T follicular helper cell (primary cell): ENCODE data around the gene MSX1.
"Not testable (repeated sequence)": the region's sequence is repeated elsewhere in the genome, so short reads cannot be mapped to it uniquely, and the experiment has no call there.

Experiments used
- DNase-seq: peaks from one replicate; pipeline ENCODE4 v3.0.0-alpha.2; 2020; ENCODE audit warnings: low read depth
- total RNA-seq, 2 experiments: gene quantifications; one replicate each; lab custom pipeline; 2026; lab: John Stamatoyannopoulos, UW

MSX1 gene
- total RNA-seq = 0 to 0.04 reads per million in 2 experiments

- DNase-seq = peak; percentile 8
These were observed at the start of gene MSX1 for GRCh38 chr4:4859325-4859798. MSX1 (plus strand) TSS chr4:4859665; CDS start chr4:4859900, 235 bp downstream.

- DNase-seq = no peak
These were observed 49.2 kb upstream of the MSX1 start for GRCh38 chr4:4810092-4810774.

GRCh38 chr4:4810778-4811177, 48.7 kb upstream of the MSX1 start:
- no peak for DNase-seq

DNA sequence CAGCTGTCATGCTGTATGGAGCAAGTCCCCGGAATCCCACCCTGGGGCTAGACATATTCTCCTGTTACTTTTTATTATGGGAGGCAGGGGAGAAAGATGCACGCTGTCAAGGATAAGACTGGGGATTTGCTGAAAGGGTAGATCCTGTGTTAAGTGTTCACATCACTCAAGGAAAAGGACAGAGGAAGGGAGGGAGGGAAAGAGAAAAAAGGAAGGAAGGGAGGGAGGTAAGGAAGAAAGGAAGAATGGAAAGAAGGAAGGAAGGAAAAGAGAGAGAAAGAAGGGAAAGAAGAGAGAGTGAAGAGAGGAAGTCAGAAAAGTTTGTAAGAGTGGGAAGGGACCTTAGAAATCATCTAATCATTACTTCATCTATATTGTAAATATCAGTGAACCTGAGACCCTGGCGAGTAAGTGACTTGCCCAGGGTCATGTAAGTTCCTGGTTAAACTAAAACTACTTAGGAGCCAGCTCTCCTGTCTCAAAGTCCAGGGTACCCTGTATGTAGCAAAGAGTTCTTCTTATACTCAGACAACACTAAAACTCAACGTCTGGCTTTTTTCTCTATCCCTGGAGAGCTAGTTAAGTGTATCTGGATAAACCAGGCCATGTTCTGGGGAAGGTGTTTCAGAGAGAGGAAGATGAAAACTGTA, 47.2 kb upstream of the MSX1 start:
- no peak for DNase-seq

- DNase-seq = no peak
These were observed 40.9 kb upstream of the MSX1 start for GRCh38 chr4:4818415-4819212.

GRCh38 chr4:4819213-4819606, 40.3 kb upstream of the MSX1 start:
- no peak for DNase-seq

DNA sequence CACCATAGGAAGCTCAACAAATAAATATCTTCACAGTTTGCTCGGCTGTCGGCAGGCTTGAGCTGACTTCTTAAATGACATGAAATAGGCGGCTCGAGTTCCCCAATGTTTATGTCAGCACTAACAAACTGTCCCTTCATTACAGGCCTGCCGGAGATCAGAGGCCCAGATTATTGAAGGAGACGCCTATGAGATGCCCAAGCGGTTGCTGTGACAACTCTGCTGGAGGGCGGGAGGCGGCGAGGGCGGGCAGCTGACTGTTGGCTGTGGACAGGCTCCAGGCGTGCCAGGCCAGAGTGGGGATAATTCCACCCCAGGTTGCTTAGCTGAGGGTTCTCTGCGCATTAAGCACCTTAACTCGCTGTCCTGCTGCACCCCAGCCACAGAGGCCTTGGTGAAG, 39.2 kb upstream of the MSX1 start:
- no peak for DNase-seq

DNA sequence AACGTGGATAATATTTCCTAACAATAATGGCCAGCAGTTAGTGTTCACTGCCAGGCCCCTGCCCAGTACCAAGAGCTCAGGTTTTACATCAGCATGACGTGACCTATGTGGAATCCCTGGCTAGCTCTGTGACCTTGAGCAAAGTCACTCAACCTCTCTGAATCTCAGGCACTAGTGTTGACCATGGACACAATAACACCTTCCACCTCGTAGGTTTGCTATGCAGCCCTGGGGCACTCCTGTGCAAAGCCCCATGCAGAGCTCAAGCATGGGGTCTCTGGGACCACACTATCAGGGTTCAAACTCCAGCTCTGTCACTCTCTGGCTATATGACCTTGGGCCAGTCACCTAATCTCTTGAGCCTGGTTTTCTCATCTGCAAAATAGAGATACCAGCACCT, 38.7 kb upstream of the MSX1 start:
- no peak for DNase-seq

DNA sequence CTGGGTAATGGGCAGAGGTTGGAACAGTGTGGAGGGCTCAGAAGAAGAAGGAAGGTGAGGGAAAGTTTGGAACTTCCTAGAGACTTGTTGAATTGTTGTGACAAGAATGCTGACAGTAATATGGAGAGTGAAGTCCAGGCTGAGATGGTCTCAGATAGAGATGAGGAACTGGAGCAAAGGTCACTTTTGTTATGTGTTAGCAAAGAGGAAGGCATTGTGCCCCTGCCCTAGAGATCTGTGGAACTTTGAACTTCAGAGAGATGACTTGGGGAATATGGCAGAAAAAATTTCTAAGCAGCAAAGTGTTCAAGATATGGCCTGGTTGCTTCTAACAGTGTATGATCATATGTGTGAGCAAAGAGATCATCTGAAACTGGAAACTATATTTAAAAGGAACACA, 37.9 kb upstream of the MSX1 start:
- no peak for DNase-seq

GRCh38 chr4:4822286-4822685, 37.2 kb upstream of the MSX1 start:
- DNase-seq = not testable (repeated sequence)

DNA sequence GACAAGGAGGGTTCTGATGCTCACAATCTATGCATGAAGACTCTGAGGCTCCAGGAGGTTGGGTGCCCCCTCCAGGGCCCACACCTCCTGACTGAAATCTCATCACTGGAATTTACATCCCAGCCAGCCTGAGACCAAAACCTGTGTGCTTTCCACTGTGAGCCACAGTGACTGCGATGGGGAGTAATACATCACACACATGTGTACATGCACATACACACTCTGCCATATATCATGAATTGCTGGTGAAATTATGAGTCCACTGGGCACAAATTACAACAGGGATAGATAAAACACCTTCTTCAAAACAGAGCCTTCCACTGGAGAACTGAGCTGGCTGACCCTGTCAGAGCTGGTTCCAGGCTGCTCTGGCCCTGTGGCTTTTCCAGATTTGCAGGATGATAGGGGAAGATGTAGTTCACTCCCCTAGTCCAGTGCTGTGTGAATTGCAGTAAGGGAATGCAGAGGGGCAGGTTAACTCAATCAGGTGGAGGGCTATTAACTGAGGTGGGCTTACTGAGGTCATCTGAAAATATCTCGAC, 35.8 kb upstream of the MSX1 start:
- DNase-seq = no peak

DNA sequence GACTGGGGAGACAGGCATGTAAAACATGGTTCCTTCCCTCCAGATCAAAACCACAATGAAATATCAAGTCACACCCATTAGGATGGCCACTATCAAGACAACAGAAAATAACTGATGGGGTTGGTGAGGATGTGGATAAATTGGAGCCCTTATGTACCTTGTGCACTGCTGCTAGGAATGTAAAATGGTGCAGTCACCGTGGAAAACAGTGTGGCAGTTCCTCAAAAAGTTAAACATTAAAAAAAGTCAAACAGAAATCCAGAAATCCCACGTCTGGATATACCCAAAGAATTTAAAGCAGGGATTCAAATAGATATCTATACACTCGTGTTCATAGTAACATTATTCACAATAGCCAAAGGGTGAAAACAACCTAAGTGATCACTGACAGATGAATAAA, 35.2 kb upstream of the MSX1 start:
- DNase-seq = no peak

DNA sequence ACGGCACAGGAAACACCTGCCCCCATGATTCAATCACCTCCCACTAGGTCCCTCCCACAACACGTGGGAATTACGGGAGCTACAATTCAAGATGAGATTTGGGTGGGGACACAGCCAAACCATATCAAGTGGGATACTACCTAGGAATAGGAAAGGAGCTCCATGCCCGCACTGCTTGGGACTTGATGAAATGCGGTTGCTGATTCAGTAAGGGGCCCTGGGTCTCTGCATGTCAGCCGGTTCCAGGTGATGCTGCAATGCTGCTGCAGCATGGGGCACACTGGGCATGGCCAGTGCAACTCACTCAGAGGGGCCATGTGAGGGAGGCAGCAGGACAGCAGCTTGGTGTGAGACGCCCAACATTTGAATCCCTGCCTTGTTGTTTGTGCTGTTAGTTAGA, 34.0 kb upstream of the MSX1 start:
- no peak for DNase-seq

GRCh38 chr4:4829837-4830236, 29.6 kb upstream of the MSX1 start:
- DNase-seq = no peak

DNA sequence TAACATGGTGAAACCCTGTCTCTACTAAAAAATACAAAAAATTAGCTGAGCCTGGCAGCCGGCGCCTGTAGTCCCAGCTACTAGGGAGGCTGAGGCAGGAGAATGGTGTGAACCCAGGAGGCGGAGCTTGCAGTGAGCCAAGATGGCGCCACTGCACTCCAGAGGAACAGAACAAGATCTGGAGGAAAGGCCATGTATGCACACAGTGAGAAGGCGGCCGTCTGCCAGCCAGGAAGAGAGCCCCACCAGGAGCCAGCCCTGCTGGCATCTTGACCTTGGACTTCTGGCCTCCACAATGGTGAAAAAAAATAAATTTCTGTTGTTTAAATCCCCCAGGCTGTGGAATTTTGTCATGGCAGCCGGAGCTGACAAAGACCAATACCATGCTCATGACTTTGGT, 28.2 kb upstream of the MSX1 start:
- no peak for DNase-seq

GRCh38 chr4:4831825-4832224, 27.6 kb upstream of the MSX1 start:
- DNase-seq = no peak

DNA sequence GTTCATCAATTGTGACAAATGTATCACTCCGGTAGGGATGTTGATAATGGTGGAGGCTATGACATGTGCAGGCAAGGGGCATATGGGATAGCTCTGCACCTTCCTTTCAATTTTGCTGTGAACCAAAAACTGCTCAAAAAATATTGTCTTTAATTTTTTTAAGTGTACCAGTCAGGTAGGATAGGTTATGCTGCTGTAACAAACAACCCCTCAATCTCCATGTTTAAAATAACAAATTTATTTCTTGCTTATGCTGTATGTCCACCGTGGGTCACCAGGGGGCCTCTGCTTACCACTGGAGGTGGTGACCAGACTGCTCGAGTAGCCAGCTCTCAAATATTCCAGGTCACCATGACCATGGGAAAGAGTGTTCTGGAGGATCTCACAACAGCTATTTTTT, 23.4 kb upstream of the MSX1 start:
- no peak for DNase-seq

GRCh38 chr4:4837316-4837715, 22.1 kb upstream of the MSX1 start:
- no peak for DNase-seq

DNA sequence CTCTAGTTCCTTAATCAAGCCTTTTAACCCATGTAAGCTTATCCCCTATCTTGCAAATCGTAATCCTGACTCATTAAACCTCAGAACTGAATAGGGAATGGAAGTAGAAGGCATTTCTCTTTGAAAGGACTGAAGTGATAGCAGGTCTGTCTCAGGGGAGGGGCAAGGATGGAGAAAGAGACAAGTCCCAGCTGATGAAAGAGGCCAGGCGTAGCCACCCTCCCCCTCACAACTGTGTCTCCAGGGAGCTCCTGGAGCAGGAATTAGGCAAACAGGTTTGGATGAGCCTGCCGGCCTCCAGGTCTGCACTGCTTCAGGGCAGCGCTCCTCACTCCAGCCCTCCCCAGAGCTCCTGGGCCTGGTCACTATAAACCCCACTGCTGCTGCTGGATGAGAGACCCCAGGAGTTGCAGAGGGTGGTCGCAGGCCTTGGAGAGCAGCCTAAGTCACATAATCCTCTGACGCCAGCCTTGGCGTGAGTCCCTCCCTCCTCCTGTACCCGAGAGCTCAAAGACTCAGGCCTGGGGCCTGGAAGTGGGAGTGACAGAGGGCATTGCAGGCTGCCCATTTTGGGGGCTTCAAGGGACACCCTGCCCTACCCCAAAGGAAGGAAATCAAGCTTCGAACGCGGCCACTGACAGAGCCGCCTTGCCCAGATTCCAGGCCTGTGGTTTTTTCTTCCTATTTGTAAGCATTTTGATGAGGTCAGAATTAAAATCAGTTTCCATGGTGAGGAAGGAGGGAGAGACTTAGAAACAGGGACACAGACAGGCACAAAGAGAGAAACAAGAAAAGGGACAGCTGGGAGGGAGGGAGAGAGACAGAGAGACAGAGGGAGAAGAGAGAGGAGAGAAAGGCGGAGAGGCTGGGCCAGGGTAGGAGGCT, 21.2 kb upstream of the MSX1 start:
- DNase-seq = no peak

- DNase-seq = no peak
These were observed 20.3 kb upstream of the MSX1 start for GRCh38 chr4:4838936-4839810.

GRCh38 chr4:4840351-4840750, 19.1 kb upstream of the MSX1 start:
- DNase-seq = no peak
